ENCODE data around the gene TRPC4AP. TPM values are rescaled to one million over a fixed set of nuclear protein-coding genes. Genes with fewer than 3 reads are reported as not detected.

Gene TRPC4AP
- total RNA-seq, 6 donors from 2014 or later = 64.3 to 118 (median 80.5) TPM

DNA sequence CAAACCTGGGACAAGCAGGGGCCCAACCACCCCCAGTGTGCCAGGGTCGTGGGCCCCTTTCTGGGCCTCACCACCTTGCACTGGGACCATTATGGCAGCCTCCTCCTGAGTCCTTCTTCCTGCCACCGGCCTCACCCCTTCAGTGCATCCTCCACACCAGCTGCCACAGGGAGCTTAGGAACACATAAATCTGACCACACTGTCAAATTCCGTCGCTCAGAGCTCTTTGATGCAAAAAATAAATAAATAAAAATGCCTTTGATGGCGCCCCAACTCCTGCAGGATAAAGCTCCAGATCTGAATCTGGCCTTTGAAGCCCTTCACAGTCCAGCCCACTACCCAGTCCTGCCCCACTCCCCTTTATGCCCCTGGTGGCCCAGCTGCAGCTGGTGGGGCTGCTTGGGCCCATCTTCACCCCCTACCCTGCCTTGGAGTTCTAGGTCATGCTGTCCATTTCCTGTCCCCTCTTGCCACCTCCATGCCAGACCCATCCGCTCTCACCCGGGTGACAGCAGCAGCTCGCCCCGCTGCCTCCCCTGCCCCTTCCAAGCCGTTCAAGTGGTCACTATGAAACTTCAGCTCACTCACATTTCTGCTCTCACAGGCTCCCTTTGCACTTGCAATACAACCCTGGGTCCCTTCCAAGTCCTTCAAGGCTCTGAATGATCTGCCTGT, 120.9 kb downstream of the TRPC4AP start:
- ATAC-seq (ENCODE audit: low FRiP score in 2 of 2) (no peak), DNase-seq (no peak)
- Histone ChIP-seq H3K4me1 (no peaks in the 10 kb centered on the region), H3K4me3 (no peak overlapping the region), H3K27me3 (no peaks in the 10 kb centered on the region), H3K9me3 (no peaks in the 10 kb centered on the region), H3K27ac (no peak overlapping the region), H3K36me3 (no peaks in the 10 kb centered on the region)
- no peak for TF ChIP-seq POLR2AphosphoS5 (IDR thresholded peaks at IDR 0.05)
- TF ChIP-seq, protein P1, sequence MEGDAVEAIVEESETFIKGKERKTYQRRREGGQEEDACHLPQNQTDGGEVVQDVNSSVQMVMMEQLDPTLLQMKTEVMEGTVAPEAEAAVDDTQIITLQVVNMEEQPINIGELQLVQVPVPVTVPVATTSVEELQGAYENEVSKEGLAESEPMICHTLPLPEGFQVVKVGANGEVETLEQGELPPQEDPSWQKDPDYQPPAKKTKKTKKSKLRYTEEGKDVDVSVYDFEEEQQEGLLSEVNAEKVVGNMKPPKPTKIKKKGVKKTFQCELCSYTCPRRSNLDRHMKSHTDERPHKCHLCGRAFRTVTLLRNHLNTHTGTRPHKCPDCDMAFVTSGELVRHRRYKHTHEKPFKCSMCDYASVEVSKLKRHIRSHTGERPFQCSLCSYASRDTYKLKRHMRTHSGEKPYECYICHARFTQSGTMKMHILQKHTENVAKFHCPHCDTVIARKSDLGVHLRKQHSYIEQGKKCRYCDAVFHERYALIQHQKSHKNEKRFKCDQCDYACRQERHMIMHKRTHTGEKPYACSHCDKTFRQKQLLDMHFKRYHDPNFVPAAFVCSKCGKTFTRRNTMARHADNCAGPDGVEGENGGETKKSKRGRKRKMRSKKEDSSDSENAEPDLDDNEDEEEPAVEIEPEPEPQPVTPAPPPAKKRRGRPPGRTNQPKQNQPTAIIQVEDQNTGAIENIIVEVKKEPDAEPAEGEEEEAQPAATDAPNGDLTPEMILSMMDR (IDR thresholded peaks at IDR 0.05) = no peak
- TF ChIP-seq POLR2A (IDR thresholded peaks at IDR 0.05) = no peak
- no peak for TF ChIP-seq EP300 (IDR thresholded peaks at IDR 0.05)
- WGBS, 2 donors = 70 to 76% methylated on average over 10 of the region's 10 CpGs

DNA sequence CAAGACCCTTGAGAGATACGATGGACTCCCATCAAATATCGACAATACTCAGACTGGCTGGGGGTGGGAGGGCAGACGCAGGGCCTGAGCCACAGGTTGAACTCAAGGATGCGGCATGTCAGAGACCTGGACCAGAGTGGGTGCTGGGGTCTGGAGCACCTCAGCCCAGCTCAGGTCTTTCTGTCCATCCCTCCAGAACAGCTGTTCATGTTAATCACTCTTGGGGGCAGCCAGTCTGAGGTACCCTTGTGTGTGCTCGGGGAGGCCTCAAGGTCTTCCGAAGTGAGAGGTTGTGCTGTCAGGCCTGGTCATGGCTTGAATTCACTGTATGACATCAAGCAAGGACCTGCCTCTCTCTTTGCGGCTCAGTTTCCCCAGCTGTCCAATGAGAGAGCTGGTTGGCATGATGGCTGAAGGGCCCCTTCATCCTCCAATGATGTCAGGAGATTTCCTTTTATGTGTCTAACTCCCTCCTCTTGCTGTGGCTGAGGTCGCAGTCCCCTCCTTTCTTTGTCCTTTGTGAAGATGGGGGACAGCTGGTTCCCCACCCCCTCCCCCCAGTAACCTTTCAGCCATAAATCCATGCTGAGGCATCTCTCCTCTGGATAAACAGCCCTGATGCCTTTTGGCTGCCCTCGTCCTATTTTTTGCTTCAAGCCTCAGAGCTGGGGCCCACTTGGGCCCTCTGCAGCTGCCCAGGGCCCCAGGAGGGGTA, 121.6 kb downstream of the TRPC4AP start:
- Histone ChIP-seq H3K36me3 (no peaks in the 10 kb centered on the region), H3K4me3 (no peak overlapping the region), H3K27ac (no peak overlapping the region), H3K9me3 (no peaks in the 10 kb centered on the region), H3K4me1 (no peaks in the 10 kb centered on the region), H3K27me3 (no peaks in the 10 kb centered on the region)
- DNase-seq (no peak), ATAC-seq (ENCODE audit: low FRiP score in 2 of 2) (no peak)
- TF ChIP-seq EP300 (IDR thresholded peaks at IDR 0.05) = no peak
- no peak for TF ChIP-seq POLR2AphosphoS5 (IDR thresholded peaks at IDR 0.05)
- TF ChIP-seq POLR2A (IDR thresholded peaks at IDR 0.05) = no peak
- 90 to 92% methylated on average over 8 to 9 of the region's 9 CpGs for WGBS, 2 donors

DNA sequence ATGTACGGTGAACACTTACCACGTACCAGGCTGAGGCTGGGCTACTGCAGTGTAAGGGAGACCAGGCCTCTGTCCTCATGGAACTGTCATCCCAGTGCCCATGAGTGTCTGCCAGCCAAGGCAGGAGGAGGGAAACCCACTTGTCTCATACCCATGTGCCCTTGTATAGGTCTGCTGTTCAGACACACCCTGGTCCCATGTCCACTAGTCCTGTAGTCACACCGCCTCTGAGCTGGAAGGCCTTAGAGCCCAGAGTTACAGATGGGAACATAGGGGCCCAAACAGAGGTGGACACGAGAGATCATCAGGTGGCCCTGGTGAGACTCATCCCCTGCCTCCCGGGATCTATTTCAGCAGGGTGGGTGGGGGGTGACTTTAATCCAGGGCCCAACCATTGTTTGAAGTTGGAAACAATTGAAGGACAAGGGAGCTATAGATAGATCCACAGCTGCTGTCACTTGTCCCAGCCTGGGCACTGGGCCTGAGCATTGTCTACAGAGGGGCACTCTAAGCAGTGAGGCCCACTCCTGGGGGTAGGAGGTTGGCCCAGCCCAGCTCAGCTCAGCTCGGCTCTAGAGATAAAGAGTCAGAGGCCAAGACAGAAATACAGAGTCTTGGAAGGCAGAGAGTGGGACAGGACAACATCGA, 122.3 kb downstream of the TRPC4AP start:
- Histone ChIP-seq H3K27ac (no peak overlapping the region), H3K27me3 (no peaks in the 10 kb centered on the region), H3K4me3 (no peak overlapping the region), H3K36me3 (no peaks in the 10 kb centered on the region), H3K4me1 (no peaks in the 10 kb centered on the region), H3K9me3 (no peaks in the 10 kb centered on the region)
- DNase-seq = no peak
- no peak for TF ChIP-seq POLR2AphosphoS5 (IDR thresholded peaks at IDR 0.05)
- TF ChIP-seq POLR2A (IDR thresholded peaks at IDR 0.05) = no peak
- no peak for TF ChIP-seq EP300 (IDR thresholded peaks at IDR 0.05)
- TF ChIP-seq, protein P1 (IDR thresholded peaks at IDR 0.05) = no peak
- no peak for ATAC-seq (ENCODE audit: low FRiP score in 2 of 2)
- WGBS, 2 donors = 86 to 87% methylated on average over 4 to 7 of the region's 7 CpGs

DNA sequence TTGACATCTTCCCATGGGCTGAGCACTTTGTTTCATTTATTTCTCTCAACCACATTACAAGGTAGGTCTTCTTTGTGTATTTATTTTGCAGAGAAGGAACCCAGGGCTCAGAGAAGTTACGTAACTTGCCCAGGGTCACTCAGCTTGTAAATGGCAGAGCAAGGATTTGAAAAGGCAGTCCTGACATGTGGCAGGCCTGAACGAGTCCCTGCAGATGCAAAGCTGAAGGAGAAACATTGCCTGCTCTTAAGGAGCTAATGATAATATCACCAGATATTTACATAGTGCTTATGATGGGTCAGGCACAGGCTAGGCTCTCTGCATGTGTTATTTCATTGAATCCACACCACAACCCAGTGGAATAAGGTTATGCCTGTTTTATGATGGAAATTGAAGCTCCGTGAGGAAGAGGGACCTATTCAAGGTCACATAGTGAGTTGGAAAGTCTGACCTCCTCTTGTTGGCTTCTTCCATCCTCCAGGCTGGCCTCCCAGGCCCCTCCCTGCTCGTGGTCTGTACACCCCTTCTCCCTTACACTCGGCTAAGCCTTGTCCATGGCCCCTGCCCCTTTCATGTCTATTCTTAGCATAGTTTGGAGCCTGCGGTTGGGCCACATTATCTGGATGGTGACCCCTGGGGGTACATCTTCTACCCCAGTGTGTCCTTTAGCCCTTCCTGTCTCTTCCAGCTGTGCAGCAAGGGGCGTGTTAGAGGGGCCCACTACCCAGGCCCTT, 124.4 kb downstream of the TRPC4AP start:
- no peaks in the 10 kb centered on the region for H3K4me1 ChIP-seq
- DNase-seq = no peak
- 81 to 89% methylated on average over 7 of the region's 7 CpGs for WGBS, 2 donors
- ATAC-seq (ENCODE audit: low FRiP score in 2 of 2) = no peak
- no peaks in the 10 kb centered on the region for H3K36me3 ChIP-seq
- H3K27me3 ChIP-seq = no peaks in the 10 kb centered on the region
- no peaks in the 10 kb centered on the region for H3K9me3 ChIP-seq
- TF ChIP-seq POLR2A (IDR thresholded peaks at IDR 0.05) (no peak), POLR2AphosphoS5 (IDR thresholded peaks at IDR 0.05) (no peak), EP300 (IDR thresholded peaks at IDR 0.05) (no peak)
- TF ChIP-seq, protein P1 (IDR thresholded peaks at IDR 0.05) = no peak
- no peak overlapping the region for H3K4me3 ChIP-seq
- H3K27ac ChIP-seq = no peak overlapping the region

DNA sequence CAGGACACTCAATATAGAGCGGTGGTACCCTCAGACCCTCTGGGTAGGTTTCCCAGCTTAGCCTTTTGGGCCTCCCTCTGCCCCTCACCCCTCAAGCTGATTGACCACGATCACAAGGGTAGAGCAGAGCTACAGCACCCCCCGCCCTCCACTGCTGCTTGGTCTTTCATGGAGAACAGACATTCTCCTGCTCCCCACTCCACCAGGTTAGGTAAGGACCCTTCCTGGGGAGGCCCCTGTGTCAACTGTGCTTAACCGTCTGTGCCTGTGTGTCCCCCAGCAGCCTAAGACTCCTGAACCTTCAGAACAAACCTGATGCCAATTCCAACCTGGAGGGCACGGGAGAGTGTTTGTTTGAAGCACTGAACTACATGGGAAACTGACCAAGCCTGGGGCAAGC, 125.2 kb downstream of the TRPC4AP start:
- TF ChIP-seq POLR2A (IDR thresholded peaks at IDR 0.05) (no peak), EP300 (IDR thresholded peaks at IDR 0.05) (no peak), POLR2AphosphoS5 (IDR thresholded peaks at IDR 0.05) (no peak)
- TF ChIP-seq, protein P1 (IDR thresholded peaks at IDR 0.05) = no peak
- no peaks in the 10 kb centered on the region for H3K9me3 ChIP-seq
- H3K27me3 ChIP-seq = no peaks in the 10 kb centered on the region
- no peak overlapping the region for H3K27ac ChIP-seq
- no peaks in the 10 kb centered on the region for H3K36me3 ChIP-seq
- H3K4me3 ChIP-seq = no peak overlapping the region
- ATAC-seq (ENCODE audit: low FRiP score in 2 of 2) = no peak
- no peak for DNase-seq
- 91 to 96% methylated on average over 4 to 5 of the region's 5 CpGs for WGBS, 2 donors
- H3K4me1 ChIP-seq = no peaks in the 10 kb centered on the region

All from upper lobe of left lung (tissue), 6 donors.